NCI-H2107 (cell line): ENCODE data around the gene LILRA6.
"Not testable (repeated sequence)": the region's sequence is repeated elsewhere in the genome, so short reads cannot be mapped to it uniquely, and the experiment has no call there.

Experiments
- DNase-seq: peaks from one replicate; lab custom pipeline; 2025; lab: John Stamatoyannopoulos, UW

LILRA6 gene

DNA sequence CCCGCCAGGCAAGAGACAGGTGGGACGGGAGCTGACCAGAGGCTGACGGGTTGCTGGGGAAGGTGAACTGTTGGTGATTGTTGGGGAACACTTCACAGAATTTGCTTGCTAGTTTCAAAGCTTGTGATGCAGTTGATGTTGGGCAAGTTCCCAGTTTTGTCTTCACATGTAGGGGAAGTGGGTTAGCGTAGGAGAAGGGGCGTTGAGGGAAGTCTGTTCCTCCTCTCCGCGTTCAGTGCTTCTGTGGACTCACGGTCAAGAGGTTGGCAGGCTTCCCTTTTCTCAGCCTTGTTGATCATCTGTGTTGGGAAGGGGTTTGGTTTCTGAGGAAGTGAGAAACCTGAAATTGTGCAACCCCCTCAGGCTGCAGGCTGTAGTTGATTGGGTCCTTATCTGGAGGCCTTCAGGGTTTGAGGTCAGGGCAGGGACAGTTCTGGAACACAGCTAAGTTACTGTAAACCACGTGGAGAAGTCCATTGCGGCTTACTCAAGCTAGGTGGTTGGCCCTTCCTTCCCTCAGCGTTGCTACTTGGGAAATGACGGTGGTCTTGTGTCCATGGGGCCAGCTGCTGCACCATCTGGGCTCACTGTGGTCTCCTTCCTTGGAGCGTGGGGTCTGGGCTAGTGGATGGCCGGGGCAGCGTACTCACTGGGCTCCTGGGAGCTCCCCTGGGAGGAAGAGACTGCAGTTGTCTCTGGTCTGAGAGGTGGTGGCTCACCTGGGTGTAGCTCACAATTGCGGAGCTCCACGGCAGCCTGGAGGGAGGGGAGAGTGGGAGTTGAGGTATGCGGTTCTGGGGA, 34.4 kb downstream of the LILRA6 start:
- DNase-seq: no peak

DNA sequence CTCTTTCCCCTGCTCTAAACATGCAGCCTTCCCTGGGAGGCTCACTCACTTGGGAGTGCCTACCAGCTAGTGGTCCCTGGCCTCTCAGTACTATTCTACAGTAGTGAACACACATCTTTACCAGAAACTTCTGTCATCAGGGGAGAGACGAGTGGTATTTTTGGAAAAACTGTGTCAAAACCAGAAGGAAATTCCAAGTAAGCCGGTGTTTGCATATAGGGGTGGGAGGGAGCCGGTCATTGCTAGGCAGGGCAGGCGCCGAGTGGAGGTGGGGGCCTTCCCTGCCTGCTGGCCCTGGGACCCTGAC, 35.0 kb downstream of the LILRA6 start:
- DNase-seq: no peak

GRCh38 chr19:54207193-54207592, 35.4 kb downstream of the LILRA6 start:
- DNase-seq: not testable (repeated sequence)

DNA sequence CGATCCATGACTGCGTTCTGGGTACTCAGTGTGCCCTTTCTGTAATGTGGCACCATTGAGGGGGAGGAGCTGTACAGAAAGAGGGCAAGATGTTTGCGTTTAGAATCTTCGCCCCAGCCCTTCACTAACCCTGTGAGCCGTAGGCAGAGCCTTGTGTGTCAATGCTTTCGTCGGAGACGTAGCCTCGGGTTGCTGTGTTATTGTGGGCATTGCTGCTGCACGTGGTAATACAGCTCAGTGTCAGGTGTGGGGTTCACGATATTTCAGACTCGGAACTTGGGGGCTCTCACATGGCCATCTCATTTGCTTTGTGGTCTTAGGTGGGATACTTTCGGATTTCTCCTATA, 35.8 kb downstream of the LILRA6 start:
- no peak for DNase-seq

GRCh38 chr19:54206030-54206830, 36.4 kb downstream of the LILRA6 start:
- DNase-seq: no peak

DNA sequence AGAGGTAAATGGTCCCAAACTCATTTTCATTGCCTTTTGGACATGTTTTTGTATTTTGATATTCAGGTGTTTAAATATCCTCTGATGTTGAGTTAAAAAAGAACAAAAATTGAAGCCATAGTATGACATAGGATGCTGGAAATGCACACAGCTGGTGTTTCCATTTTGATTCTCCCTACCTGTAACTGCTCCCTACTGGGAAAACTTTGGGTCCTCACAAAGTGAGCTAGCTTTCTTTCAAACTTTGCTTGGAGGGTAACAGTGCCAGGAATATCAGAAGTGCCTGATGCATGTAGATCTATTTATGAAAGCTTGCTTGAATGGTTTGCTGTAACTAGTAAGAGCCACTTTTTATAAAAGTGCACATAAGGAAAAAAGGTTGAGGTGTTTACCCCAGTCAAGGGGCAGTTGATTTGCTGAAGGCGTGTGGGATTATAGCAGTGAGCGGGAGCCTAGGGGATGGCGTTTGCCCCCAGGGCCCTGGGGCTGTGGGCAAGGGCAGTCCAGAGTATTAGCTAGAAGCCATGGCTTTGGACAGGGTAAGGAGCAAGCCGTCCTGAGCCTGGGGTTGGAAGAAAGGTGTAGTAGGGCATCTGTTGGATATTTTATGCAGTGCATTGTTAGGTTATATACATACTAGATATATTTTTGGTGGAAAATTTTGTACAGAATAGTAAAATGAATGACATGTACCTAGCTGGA, 37.7 kb downstream of the LILRA6 start:
- no peak for DNase-seq

DNA sequence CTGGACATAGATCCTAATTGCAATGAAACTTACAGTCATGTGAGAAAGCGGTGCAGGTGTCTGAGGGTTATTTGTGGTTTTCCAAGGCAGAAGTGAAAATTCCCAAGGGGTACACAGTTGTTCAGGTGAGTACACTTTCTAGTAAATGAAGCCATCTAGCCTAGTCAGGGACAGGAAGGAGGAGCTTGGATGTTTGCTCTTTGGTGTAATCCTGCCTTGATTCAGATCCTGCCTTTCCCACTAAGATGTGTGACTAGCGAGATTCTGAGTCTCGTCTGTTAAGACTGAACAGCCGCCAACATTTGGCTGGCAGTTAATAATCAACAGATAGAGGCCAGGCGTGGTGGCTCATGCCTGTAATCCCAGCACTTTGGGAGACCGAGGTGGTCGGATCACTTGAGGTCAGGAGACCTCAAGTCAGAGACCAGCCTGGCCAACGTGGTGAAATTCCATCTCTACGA, 39.4 kb downstream of the LILRA6 start:
- DNase-seq: no peak

DNA sequence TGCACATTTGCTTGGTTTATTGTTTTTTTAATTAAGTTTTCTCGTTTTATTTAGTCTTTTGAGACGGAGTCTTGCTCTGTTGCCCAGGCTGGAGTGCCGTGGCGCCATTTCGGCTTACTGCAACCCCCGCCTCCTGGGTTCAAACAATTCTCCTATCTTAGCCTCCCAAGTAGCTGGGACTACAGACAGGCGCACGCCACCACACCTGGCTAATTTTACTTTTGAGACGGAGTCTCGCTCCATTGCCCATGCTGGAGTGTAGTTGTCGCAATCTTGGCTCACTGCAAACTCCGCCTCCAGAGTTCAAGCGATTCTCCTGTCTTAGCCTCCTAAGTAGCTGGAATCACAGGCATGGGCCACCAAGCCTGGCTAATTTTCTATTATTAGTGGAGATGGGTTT, 40.6 kb downstream of the LILRA6 start:
- no peak for DNase-seq

DNA sequence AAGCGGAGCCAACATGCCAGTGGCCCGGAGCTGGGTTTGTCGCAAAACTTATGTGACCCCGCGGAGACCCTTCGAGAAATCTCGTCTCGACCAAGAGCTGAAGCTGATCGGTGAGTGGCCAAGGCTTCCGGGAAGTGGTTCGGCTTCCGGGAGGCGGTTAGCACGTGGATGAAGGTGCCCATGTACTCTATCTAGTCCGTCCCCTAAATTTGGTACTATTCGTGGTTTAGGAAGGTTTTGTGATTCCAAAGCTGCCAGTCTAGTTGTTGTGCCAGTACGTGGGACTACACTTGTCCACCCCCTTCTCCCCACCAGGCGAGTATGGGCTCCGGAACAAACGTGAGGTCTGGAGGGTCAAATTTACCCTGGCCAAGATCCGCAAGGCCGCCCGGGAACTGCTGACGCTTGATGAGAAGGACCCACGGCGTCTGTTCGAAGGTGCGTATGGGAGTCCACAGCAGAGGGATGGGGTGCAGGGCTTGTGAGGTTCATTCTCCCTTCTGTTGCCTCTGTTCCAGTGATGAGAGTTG, 41.4 kb downstream of the LILRA6 start:
- no peak for DNase-seq

- DNase-seq: no peak
Observed at GRCh38 chr19:54199401-54199800, 43.2 kb downstream of the LILRA6 start.

DNA sequence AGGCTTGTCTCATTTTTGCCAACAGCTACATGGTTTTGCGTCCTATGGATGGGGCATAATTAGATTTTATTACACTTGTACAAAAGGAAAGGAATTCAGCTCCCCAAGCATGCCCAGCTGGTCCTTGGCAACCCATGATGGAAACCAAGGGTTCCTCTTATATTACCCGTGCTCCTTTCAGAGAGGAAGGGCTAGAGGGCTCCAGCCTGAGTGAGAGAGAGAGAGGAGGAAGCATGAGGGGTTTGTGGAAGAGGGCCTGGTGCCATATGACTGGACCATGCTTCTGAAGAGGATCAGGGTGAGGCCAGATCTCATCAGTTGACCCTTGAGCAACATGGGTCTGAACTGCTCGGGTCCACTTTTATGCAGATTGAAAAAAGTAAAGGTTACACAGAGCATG, 45.5 kb downstream of the LILRA6 start:
- DNase-seq: no peak

DNA sequence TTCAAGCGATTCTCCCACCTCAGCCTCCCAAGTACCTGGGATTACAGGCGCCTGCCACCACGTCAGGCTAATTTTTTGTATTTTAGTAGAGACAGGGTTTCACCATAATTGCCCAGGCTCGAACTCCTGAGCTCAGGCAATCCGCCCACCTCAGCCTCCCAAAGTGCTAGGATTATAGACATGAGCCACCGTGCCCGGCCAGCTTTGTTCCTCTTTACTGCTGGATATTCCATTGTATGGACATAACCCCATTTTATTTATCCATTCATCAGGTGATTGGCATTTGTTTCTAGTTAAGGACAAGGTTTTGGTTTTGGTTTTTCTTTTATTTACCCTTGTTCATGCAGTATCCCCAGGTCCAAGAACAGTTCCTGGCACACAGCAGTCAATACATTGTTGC, 46.1 kb downstream of the LILRA6 start:
- DNase-seq: no peak

- DNase-seq: not testable (repeated sequence)
Observed at GRCh38 chr19:54194463-54194862, 48.1 kb downstream of the LILRA6 start.

DNA sequence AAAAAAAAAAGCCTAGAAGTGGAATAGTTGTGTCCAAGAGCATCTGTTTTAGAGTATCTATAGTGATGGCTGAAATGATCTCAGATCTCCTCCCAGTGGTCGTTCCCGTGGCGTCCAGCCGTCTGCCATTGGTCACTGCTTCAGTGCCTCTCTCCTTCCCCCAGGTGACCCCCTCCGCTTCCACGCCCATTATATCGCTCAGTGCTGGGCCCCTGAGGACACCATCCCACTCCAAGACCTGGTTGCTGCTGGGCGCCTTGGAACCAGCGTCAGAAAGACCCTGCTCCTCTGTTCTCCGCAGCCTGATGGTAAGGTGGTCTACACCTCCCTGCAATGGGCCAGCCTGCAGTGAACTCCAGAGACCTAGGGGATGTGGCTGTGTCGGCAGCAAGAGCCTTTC, 49.6 kb downstream of the LILRA6 start:
- DNase-seq: no peak

- no peak for DNase-seq
Observed at GRCh38 chr19:54191811-54192453, 50.7 kb downstream of the LILRA6 start.

- DNase-seq: peak; percentile 62
Observed at GRCh38 chr19:54191011-54191810, 51.4 kb downstream of the LILRA6 start, which contains the start of gene TSEN34. TSS of gene TSEN34 (plus strand) at chr19:54191308. CDS start at chr19:54191365, 57 bp downstream.

DNA sequence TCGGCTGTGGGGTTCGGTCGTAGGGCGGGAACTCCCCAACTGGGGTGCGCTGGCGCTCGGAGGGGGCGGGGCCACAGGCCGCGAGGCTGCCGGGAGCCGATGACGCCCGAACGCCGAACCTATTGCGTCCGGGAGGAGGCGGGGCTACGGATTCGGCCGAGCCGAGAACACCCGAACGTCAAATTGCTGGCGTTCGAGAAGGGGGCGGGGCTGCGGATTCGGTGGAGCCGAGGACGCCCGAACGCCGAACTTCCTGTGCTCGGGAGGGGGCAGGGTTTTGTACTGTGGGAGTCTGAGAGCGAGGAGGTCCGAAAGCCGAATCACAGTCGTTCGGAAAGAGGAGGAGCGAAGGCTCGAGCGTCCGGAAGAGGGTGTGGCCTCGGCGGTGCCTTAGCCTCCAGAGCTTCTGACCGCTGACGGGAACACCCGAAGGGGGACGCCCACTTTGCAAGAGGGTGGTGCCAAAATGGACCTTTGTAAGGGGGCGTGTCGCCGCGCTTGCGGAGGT, 52.0 kb downstream of the LILRA6 start:
- DNase-seq: peak; percentile 100

DNA sequence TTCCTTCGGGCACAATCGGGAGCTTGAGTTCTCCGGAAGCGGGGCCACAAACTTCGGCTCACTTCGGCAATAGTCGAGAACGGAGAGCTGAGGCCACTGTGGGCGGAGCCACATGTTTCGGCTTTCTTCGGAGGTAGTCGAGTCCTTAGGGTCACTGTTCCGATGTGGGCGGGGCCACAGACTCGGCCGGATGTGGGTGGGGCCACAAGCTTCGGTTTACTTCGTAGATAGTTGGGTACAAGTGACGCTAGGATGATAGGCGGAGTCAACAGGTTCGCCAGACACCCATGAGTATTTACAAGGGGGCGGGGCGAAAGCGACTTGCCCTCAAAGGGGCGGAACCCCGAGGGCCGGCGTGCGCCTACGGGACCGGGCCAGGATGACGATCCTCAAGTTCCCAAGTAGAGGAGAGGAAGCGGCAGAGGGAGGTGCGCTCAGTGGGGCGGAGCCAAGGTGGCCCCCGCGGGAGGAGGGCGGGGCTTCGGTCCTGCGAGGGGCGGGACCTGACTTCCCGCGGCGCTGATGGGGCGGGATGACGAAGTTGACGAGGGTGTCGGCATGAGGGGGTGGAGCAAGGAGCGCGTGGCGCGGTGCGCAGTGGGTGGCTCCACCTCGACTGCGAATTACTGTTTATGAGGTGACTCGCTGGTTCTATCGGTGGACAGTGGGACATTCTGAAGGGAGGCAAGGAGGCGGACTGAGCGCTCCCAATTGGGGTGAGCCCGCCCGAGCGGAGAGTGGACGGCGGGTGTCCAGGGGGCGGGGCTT, 52.7 kb downstream of the LILRA6 start:
- DNase-seq: peak; percentile 98

DNA sequence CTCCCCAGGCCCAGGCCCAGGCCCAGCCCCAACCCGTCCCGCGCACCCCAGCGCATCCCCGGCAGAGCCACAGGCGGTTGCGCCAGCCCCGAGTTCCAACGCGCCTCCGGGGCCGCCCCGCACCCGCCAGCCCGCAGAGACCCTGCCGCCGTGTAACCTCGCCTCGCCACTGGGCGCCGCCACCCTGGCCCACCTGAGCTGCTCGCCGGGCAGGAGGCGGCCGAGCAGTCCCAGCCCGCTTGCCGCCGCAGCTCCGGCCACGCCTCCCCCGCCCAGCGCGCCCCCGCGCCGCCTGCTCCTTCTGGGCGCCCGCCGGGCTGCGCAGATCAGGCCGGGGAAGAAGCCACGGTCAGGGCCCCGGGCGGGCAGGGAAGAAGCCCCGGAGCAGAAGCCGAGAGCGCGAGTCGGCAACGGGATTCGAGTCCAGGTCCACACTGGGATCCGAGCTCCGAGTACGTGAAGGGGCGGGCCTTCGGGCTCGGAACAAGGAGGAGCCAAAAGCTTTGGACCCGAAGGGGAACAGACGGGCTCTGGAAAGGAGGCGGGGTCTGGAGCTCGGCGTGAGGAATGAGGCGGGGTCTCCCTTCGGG, 53.4 kb downstream of the LILRA6 start, which contains the start of gene MBOAT7:
MBOAT7 (minus strand) TSS at position 436 of the 590 bp plus-strand sequence. CDS start 1,072 bp downstream, outside the sequence.
- no peak for DNase-seq
